ENCODE data around the gene NUDT11. TPM values are rescaled to one million over a fixed set of nuclear protein-coding genes. Genes with fewer than 3 reads are reported as not detected.

The NUDT11 gene
- total RNA-seq, 1 experiment from 2014 or later = 23.6 TPM

GRCh38 chrX:51463322-51463721 lies 33.1 kb downstream of the NUDT11 start:
- Histone ChIP-seq H3K14ac (ENCODE audit: insufficient read depth, low read length) (no peak overlapping the region), H3K4me2 (ENCODE audit: insufficient read depth, insufficient read length, low read length) (no peak overlapping the region), H2BK20ac (ENCODE audit: low read depth, low read length, poor library complexity, severe bottlenecking) (no peak overlapping the region), H3K4ac (ENCODE audit: low read depth, low read length) (no peak overlapping the region), H2BK5ac (ENCODE audit: insufficient read length, low read length) (no peak overlapping the region), H2BK120ac (ENCODE audit: low read depth, low read length, poor library complexity, severe bottlenecking) (no peak overlapping the region), H3T11ph (ENCODE audit: low read length) (no peak overlapping the region), H3K79me1 (ENCODE audit: insufficient read depth, low read depth, low read length, poor library complexity, severe bottlenecking) (no peaks in the 10 kb centered on the region), H3K9ac (ENCODE audit: extremely low read depth, insufficient read length, low read length) (no peak overlapping the region), H3K79me2 (ENCODE audit: insufficient read depth, low read length) (no peaks in the 10 kb centered on the region), H3K27ac (ENCODE audit: insufficient read length, low read depth, low read length) (no peak overlapping the region), H4K5ac (ENCODE audit: insufficient read length, low read depth, low read length) (no peak overlapping the region), H3K18ac (ENCODE audit: insufficient read length, low read depth, low read length) (no peak overlapping the region), H2AFZ (ENCODE audit: low read length) (no peak overlapping the region), H3K27me3 (ENCODE audit: insufficient read depth, low read length) (no peaks in the 10 kb centered on the region), H2AK5ac (ENCODE audit: insufficient read length, low read length) (no peak overlapping the region), H2BK12ac (ENCODE audit: insufficient read length, low read depth, low read length) (no peak overlapping the region), H3K9me3 (ENCODE audit: control insufficient read depth, low read depth, low read length) (peaks cover 9% of the 10 kb centered on the region), H3K23ac (ENCODE audit: insufficient read length, low read depth, low read length) (no peak overlapping the region), H3K56ac (ENCODE audit: insufficient read length, low read depth, low read length) (no peak overlapping the region), H4K20me1 (ENCODE audit: control insufficient read depth, insufficient read depth, insufficient read length) (no peaks in the 10 kb centered on the region), H3K4me1 (ENCODE audit: insufficient read depth, low read length) (no peaks in the 10 kb centered on the region), H2BK15ac (ENCODE audit: low read depth, low read length) (no peak overlapping the region), H3K23me2 (ENCODE audit: insufficient read length, low read depth, low read length, poor library complexity, severe bottlenecking) (no peaks in the 10 kb centered on the region), H4K91ac (ENCODE audit: insufficient read length, low read depth, low read length) (no peak overlapping the region), H4K8ac (replicated peaks; ENCODE audit: insufficient read length, low read depth, low read length) (no peak overlapping the region)
- 0 out of 4 replicates have a peak, but pooled peaks cover 0 to 3% of the 10 kb centered on the region in 2 experiments for H3K4me1 Mint-ChIP-seq
- peaks cover 49 to 51% of the 10 kb centered on the region in 2 experiments for H3K9me3 Mint-ChIP-seq
- H3K4me3 Mint-ChIP-seq = no peak overlapping the region
- H3K27me3 Mint-ChIP-seq (ENCODE audit: low read depth) = no peaks in the 10 kb centered on the region
- H3K36me3 Mint-ChIP-seq (ENCODE audit: insufficient read depth in 1 of 3, low read depth in 3 of 3) = no peaks in the 10 kb centered on the region; a peak in 2 of 7 replicates
- no CpG with 5 or more reads among the region's 4 CpGs for WGBS (ENCODE audit: extremely low coverage, insufficient read length, low lambda C conversion rate)
- DNase-seq = no peak
- no peak for TF ChIP-seq CTCF (conservative IDR thresholded peaks at IDR 0.05)
- H3K27ac Mint-ChIP-seq = no peak overlapping the region
